GM12892 (cell line): ENCODE data around the gene SOX4.

ENCODE experiments used
- DNase-seq: peaks from one replicate; pipeline ENCODE4 v3.0.0; 2011; ENCODE audit not compliant: insufficient read length
- FAIRE-seq: peaks from 2 replicates; lab custom pipeline; 2011; peaks lifted over from hg19 to GRCh38; lab: Jason Lieb, UNC
- POLR2A ChIP-seq: IDR thresholded peaks from 2 replicates; pipeline ENCODE4 v1.6.1; 2011; ENCODE audit warnings: low read depth, low read length, control low read depth
- POLR2AphosphoS5 ChIP-seq: IDR thresholded peaks from 2 replicates; pipeline ENCODE4 v1.6.1; 2011; ENCODE audit warnings: low read depth, low read length, control low read depth
- TAF1 ChIP-seq: IDR thresholded peaks from 2 replicates; pipeline ENCODE4 v1.6.1; 2011; ENCODE audit warnings: low read depth, mild to moderate bottlenecking, control low read depth, low read length, borderline replicate concordance

Gene SOX4

DNA sequence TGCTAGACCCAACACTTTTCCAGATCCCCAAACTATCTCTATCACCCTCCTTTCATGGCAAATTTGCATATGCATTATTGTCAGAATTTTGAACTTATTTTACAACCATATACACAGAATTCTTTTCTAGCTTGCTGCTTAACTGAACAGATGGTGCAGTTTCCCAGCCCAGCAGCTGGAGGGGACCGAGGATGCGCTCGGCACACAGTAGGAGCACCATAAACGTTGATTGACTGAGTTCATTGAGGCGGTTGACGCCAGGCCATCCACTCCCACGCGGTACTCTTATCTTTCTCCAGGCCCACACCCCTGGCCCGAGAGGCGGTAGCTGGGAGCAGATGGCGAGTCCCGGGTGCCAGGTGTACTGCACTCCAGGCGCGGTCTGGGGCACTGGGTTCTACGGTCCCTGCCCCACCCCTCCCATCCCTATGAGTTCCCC lies 6.8 kb upstream of the SOX4 start:
- FAIRE-seq (no peak), DNase-seq (no peak)
- no peak for TF ChIP-seq POLR2AphosphoS5
- no peak for TF ChIP-seq POLR2A
- no peak for TF ChIP-seq TAF1

DNA sequence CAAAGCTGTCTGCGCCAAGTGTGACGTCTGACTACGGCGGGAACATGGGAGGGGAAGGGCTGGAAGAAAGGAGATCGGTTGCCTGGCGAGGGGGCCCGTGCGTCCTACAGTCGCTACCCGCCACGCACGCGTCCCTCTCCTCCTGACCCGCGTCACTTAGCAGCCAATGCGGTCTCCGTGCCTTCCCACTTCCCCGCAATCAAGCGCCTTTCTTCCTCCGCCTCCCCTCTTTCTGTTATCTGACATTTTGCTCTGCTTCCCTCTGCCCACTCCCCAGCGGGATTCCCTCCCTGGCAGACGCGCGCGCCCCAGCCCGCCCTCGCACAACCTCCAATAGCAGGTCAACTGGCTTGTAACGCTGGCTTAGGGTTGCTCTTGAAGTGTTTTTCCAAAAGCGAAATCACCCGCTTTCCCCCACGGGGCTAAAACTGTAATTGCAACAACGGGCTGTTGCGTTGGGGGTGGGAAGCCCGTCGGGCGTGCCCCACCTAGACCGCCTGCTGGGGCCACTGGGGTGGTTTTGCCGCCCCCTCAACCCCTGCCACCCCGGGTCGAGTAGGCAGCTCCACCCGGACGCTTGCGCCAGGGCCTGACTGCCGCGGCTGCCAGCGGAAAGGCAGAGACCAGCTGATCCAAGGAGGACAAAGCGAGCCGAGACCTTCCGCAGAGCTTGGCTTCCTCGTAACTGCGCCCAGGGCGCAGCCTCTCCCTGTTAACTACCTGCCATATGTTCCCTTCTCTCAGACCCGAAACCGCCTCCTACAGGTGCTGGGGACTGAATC lies 6.2 kb upstream of the SOX4 start:
- FAIRE-seq (peak; percentile 87), DNase-seq (peak; percentile 39)
- TF ChIP-seq TAF1 = no peak
- no peak for TF ChIP-seq POLR2AphosphoS5
- TF ChIP-seq POLR2A = no peak

DNA sequence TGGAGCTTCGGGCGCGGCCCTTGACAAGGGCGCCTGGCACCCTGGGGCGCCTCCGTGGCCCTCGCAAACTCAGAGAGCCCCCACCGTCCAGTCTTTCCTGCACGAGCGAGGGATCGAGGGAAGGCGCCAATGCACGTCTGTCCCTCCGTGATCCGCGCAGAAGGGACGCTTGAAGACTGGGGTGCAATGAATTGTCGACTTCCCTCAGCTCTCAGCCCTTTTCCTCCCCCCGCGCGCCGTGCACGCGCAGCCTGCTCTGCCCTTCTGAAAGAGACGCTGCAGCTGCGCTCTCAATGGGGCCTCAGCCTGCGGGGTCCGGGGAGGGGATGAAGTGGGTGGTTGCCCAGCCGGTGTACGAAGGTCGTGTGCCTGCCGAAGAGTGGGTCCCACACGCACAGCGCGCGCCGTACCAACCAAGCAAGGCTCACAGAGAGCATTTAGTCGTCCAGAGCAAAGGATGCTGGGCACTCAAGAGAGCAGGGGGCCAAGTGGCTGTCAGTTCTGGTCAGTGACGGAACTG lies 5.5 kb upstream of the SOX4 start:
- TF ChIP-seq TAF1 (no peak), POLR2A (0 out of 2 replicates have a peak, but pooled peaks have one; percentile 26), POLR2AphosphoS5 (peak; percentile 12; the same call in 1 of the 2 replicates)
- DNase-seq (peak; percentile 32), FAIRE-seq (no peak)

DNA sequence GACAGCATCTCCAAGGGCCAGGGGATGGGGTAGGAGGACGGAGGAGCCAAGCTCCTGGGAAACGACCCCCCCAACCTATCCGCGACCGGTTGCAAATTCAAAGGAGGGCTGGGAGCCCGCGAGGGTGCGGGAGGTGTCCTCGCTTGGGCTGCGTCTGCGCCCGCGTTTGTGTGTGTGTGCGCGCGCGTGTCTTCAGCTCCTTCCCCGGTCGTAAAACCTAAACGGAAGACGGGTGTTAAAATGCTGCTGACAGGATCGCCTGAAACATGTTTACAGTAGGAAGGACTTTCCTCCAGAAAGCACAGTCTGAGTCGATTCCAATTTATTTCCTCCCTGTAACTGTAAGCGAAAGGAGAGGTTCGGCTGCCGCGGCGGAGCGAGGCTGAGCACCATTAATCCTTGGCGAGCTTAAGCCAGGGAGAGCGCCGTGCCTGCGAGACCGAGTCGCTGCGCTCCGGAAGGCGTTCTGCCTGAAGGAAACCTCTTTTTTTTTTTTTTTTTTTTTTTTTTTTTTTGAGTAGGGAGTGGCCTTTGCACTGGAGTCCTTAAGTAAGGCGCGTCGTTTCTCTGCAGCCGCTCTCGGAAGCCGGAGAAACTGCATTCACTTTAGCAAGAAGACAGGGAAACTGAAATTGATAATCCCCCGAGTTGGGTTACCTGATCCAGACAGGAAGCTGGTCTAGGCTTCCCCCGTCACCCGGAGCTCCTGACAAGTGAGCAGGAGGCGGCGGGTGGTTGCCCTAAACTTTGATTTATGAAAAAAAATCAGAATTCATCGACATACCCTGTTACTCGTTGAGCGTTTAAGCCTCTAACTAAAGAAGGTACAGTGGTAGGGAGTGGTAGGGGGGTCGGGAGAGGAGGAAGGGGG lies 4.8 kb upstream of the SOX4 start:
- DNase-seq (peak; percentile 30), FAIRE-seq (peak; percentile 79)
- TF ChIP-seq POLR2AphosphoS5 (peak; percentile 69; the same call in 1 of the 2 replicates), POLR2A (peak; percentile 70), TAF1 (peak; percentile 91)

DNA sequence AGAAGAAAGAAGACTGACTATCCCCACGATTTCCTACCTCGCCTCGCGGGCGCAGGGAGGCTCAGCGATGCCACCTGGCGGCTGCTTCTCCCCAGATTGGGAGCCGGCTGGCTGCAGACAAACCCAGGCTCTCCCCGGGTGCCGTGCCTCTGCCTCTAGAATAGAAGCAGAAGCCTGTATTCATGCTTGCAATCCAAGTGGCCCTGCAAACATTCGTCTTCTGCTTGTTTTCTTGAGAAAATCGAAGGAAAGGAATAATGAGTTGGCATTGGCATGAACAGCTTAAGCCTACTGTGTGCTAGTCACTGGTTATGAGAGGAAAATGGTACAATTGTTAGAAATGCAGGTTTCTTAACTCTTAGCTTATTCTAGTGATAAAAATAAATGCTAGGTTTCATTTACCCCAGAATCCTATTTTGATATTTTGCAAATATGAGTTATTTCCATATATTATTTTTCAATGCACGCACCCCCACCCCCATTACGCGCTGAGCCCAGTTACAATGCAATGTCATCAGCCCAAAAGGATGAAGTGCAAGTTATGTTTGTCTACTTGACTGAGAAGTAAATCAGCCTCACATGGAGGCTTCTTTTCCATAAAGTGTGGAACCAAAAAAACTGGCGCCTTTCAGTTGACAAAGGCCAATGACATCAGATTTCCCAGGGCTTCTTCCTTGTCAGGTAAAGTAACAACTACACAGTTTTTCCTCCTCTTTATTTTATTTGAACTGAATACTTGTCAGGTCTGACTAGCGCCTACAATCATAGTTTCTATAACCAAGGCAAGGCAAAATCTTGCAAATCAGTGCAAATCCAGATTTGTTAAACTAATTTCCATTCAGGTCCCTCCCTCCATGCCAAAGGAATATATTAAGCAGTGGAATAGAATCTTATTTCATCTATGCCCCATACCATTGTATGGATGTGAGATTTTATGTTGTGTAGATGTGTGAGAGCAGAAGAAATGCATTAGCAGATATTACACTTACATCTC lies 3.9 kb upstream of the SOX4 start:
- FAIRE-seq (peak; percentile 65), DNase-seq (peak; percentile 44)
- TF ChIP-seq POLR2AphosphoS5 (no peak), POLR2A (no peak), TAF1 (no peak)

DNA sequence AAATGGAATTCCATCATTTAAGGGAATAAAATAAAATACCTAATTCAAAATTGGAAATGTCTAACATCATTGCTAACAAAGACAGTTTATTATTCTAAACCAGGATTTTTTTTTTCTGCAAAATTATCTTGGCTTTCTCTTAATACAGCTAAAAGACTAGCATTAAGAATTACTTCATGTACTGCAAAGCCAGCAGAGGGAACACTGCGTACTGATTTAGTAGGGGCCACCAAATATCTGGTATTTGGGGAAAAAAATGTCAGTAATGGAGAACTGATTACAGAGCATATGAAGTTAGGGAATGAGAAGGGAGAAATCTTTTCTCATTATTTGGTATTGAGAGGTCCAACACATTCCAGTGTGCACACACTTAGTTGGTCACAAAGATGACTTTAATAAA lies 3.2 kb upstream of the SOX4 start:
- FAIRE-seq = no peak
- no peak for TF ChIP-seq TAF1
- TF ChIP-seq POLR2A = no peak
- TF ChIP-seq POLR2AphosphoS5 = no peak
- no peak for DNase-seq

DNA sequence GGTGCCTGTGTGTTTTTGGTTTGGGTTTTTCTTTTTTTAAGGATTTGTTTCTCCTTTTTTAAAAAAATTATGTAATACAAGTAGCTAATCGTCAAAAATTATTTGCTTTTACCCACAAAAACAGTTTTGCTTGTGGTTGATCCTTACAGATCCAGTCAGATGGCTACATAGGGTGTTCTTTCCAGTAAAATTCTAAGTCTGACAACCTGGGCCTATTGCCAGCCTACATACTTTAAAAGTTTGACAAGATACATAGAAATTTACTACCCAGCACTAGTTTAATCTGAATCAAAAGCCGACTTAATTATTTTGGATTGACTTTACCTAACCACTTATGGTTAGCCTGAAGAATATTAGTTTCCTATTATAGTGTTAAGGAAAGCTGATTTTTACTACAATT lies 2.1 kb upstream of the SOX4 start:
- TF ChIP-seq POLR2AphosphoS5 = no peak
- TF ChIP-seq TAF1 = no peak
- TF ChIP-seq POLR2A = no peak
- FAIRE-seq (no peak), DNase-seq (no peak)

DNA sequence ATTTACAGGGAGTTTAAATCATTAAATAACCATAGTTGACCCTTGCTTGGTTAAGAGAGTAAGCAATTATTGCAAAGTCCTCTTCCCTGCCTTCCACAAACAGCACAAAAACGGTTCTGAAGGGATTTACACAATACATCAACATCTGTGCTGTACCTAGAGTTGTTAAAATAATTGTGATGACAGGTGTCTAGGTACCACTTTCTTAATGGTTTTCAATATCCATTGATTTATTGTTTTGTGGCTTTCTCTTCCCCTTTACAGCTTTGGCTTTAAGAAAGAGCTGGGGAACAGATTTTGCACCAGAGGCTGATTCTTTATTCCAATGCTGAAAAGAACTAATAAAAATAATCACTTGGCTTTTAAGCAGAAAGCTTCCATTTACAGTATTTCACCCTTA lies 598 bp upstream of the SOX4 start:
- DNase-seq (no peak), FAIRE-seq (no peak)
- TF ChIP-seq TAF1 = no peak
- TF ChIP-seq POLR2AphosphoS5 = no peak
- no peak for TF ChIP-seq POLR2A

DNA sequence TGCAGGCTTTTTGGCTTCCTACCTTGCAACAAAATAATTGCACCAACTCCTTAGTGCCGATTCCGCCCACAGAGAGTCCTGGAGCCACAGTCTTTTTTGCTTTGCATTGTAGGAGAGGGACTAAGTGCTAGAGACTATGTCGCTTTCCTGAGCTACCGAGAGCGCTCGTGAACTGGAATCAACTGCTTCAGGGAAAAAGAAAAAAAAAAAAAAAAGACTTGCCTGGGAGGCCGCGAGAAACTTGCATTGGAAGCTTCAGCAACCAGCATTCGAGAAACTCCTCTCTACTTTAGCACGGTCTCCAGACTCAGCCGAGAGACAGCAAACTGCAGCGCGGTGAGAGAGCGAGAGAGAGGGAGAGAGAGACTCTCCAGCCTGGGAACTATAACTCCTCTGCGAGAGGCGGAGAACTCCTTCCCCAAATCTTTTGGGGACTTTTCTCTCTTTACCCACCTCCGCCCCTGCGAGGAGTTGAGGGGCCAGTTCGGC lies 420 bp downstream of the SOX4 start:
- DNase-seq = no peak
- no peak for FAIRE-seq
- no peak for TF ChIP-seq TAF1
- no peak for TF ChIP-seq POLR2AphosphoS5
- TF ChIP-seq POLR2A = no peak
